Erythroblast (primary cell): ENCODE results near the gene RET.

Experiments used
- GATA1 ChIP-seq: IDR thresholded peaks from 2 replicates; pipeline ENCODE4 v1.6.1; 2011; ENCODE audit warnings: low read depth, mild to moderate bottlenecking, control low read depth, low read length, moderate library complexity
- POLR2A ChIP-seq: IDR thresholded peaks from 2 replicates; pipeline ENCODE4 v1.6.1; 2011; ENCODE audit warnings: mild to moderate bottlenecking, low read length

DNA sequence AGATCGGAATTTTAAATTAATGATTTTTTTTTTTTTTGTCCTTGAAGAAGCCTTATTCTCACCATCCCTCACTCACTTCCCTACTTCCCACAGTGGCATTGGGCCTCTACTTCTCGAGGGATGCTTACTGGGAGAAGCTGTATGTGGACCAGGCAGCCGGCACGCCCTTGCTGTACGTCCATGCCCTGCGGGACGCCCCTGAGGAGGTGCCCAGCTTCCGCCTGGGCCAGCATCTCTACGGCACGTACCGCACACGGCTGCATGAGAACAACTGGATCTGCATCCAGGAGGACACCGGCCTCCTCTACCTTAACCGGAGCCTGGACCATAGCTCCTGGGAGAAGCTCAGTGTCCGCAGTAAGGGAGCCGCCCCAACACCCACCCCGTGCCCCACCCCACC lies 23.5 kb downstream of the RET start:
- TF ChIP-seq POLR2A (no peak), GATA1 (no peak)
